HepG2 (cell line): ENCODE measurements around the gene OR14A16. TPM values are rescaled to one million over a fixed set of nuclear protein-coding genes. Genes with fewer than 3 reads are reported as not detected.

Experiments used
- ATAC-seq: fragments of 200-7000 bp; cut with Tn5 transposase; 3 replicates; pipeline ENCODE4 v1.9.1; 2020; ENCODE audit warnings: mild to moderate bottlenecking, moderate library complexity
- BruUV-seq: library from RNA; stranded (reverse); fragments of 400-500 nt; replicated peaks from 2 replicates; lab custom pipeline; 2021; lab: Mats Ljungman, UMichigan
- CTCF ChIA-PET: fragments of 300-600 bp; formaldehyde crosslinking; extraction: SDS; loops from one replicate; lab custom pipeline; 2021; ENCODE audit warnings: low total read pairs, inconsistent platforms, low intra/inter-chr PET ratio; lab: Yijun Ruan, JAX
- POLR2A ChIA-PET: fragments of 350-600 bp; sonication (Branson Sonifier 250); formaldehyde crosslinking; loops from one replicate; lab custom pipeline; 2020; ENCODE audit warnings: antibody characterized with exemption, inconsistent platforms; lab: Yijun Ruan, JAX
- DNase-seq: peaks from one replicate; pipeline ENCODE4 v3.0.0-alpha.2; 2015; ENCODE audit warnings: low spot score
- FAIRE-seq: peaks from 3 replicates; lab custom pipeline; 2011; peaks lifted over from hg19 to GRCh38; lab: Jason Lieb, UNC
- H2AFZ ChIP-seq: one replicate; pipeline ENCODE4 v1.6.1; 2011; ENCODE audit warnings: low read length, inconsistent platforms
- H3K27ac ChIP-seq: fragments of 300-600 bp; 3 replicates; pipeline ENCODE4 v1.8.0; 2011; ENCODE audit warnings: mixed run types, mild to moderate bottlenecking, mixed read lengths, low read length, inconsistent platforms; ENCODE audit not compliant: insufficient read depth; ENCODE audit errors: extremely low read length
- H3K27me3 ChIP-seq, 2 experiments: fragments of 200-600 bp in 1 of 2; 2 replicates in 1 of 2; 3 replicates in 1 of 2; pipeline versions ENCODE4 v1.6.0 to v1.8.0; 2011; ENCODE audit warnings: low read length in 2 of 2, mild to moderate bottlenecking in 2 of 2, moderate library complexity in 2 of 2, inconsistent platforms in 1 of 2; ENCODE audit not compliant: insufficient read depth in 2 of 2, control insufficient read depth in 1 of 2
- H3K36me3 ChIP-seq, 2 experiments: fragments of 200-600 bp in 1 of 2; replicated peaks in 1 of 2; 2 replicates in 1 of 2; 3 replicates in 1 of 2; pipeline versions ENCODE4 v1.5.1 to v1.8.0; 2011; ENCODE audit warnings: low read length in 2 of 2, inconsistent platforms in 1 of 2; ENCODE audit not compliant: insufficient read depth in 2 of 2, control insufficient read depth in 1 of 2
- H3K4me1 ChIP-seq: 2 replicates; pipeline ENCODE4 v1.5.1; 2012; ENCODE audit warnings: low read length, inconsistent platforms; ENCODE audit not compliant: insufficient read depth
- H3K4me2 ChIP-seq: 2 replicates; pipeline ENCODE4 v1.6.0; 2011; ENCODE audit warnings: low read depth, low read length, inconsistent platforms
- H3K4me3 ChIP-seq, 3 experiments: fragments of 200-600 bp in 1 of 3; sonication (generic), shearing (Covaris generic) in 1 of 3; replicated peaks in 1 of 3; 2 replicates each; pipeline ENCODE4 v1.5.1; 2011 to 2016; ENCODE audit warnings: low read length in 3 of 3, inconsistent platforms in 2 of 3, low read depth in 2 of 3, mild to moderate bottlenecking in 2 of 3, control low read depth in 1 of 3, mixed read lengths in 1 of 3; ENCODE audit not compliant: insufficient read depth in 1 of 3
- H3K79me2 ChIP-seq: one replicate; pipeline ENCODE4 v1.6.1; 2011; ENCODE audit warnings: low read length, inconsistent platforms; ENCODE audit not compliant: insufficient read depth
- H3K9ac ChIP-seq: 2 replicates; pipeline ENCODE4 v1.6.0; 2011; ENCODE audit warnings: mild to moderate bottlenecking, low read depth, low read length, inconsistent platforms; ENCODE audit not compliant: insufficient read depth
- H3K9me3 ChIP-seq: 2 replicates; pipeline ENCODE4 v1.5.1; 2012; ENCODE audit warnings: mild to moderate bottlenecking, low read length
- H4K20me1 ChIP-seq: 2 replicates; pipeline ENCODE4 v1.6.0; 2011; ENCODE audit warnings: inconsistent platforms, mild to moderate bottlenecking, low read length, moderate library complexity; ENCODE audit not compliant: insufficient read depth
- AKAP8 ChIP-seq: sonication (generic); formaldehyde crosslinking; IDR thresholded peaks from 2 replicates; pipeline ENCODE4 v1.5.1; 2020; ENCODE audit warnings: mild to moderate bottlenecking, missing genetic modification reagents
- ATF7 ChIP-seq, 2 experiments: fragments of 450-650 bp in 1 of 2; sonication (generic) in 1 of 2; formaldehyde crosslinking in 1 of 2; IDR thresholded peaks; 2 replicates each; pipeline versions ENCODE4 v1.4.0 to v1.6.1; 2016 to 2020; ENCODE audit warnings: antibody characterized with exemption in 1 of 2, mild to moderate bottlenecking in 1 of 2, missing genetic modification reagents in 1 of 2
- BHLHE40 ChIP-seq: IDR thresholded peaks from 2 replicates; pipeline ENCODE4 v1.6.1; 2011; ENCODE audit warnings: low read length, improper control_type of control experiment
- CBX2 ChIP-seq, 2 experiments: fragments of 200-600 bp in 1 of 2; sonication (generic); formaldehyde crosslinking in 1 of 2; IDR thresholded peaks; 2 replicates each; pipeline versions ENCODE4 v1.7.0 to v1.8.1; 2018 to 2022; ENCODE audit warnings: low read depth in 2 of 2, low read length in 1 of 2, mild to moderate bottlenecking in 1 of 2, missing genetic modification reagents in 1 of 2
- KAT2B ChIP-seq: fragments of 150-350 bp; IDR thresholded peaks from 2 replicates; pipeline ENCODE4 v1.6.1; 2014; ENCODE audit warnings: low read depth, low read length, borderline replicate concordance
- MNT ChIP-seq: fragments of 450-650 bp; IDR thresholded peaks from 2 replicates; pipeline ENCODE4 v1.6.1; 2016
- RARA ChIP-seq: IDR thresholded peaks from 2 replicates; pipeline ENCODE4 v1.6.1; 2016; ENCODE audit warnings: missing genetic modification reagents, missing compliant biosample characterization
- RBFOX2 ChIP-seq: fragments of 200-400 bp; formaldehyde crosslinking; IDR thresholded peaks from 2 replicates; pipeline ENCODE4 v1.6.1; 2017; ENCODE audit warnings: low read depth, mild to moderate bottlenecking, low read length
- SMC3 ChIP-seq: IDR thresholded peaks from 2 replicates; pipeline ENCODE4 v1.6.1; 2011; ENCODE audit warnings: low read length, improper control_type of control experiment
- SOX6 ChIP-seq, 2 experiments: fragments of 450-650 bp in 1 of 2; sonication (generic) in 1 of 2; formaldehyde crosslinking in 1 of 2; IDR thresholded peaks; 2 replicates each; pipeline versions ENCODE4 v1.4.0 to v1.6.1; 2017 to 2020; ENCODE audit warnings: antibody characterized with exemption in 1 of 2, mild to moderate bottlenecking in 1 of 2, missing genetic modification reagents in 1 of 2
- TFAP4 ChIP-seq: sonication (generic); IDR thresholded peaks from 2 replicates; pipeline ENCODE4 v1.6.1; 2016; ENCODE audit warnings: low read depth, borderline replicate concordance
- ZFP36 ChIP-seq: fragments of 150-350 bp; IDR thresholded peaks from 2 replicates; pipeline ENCODE4 v1.6.1; 2018; ENCODE audit warnings: borderline replicate concordance, low read length, low read depth; ENCODE audit not compliant: partially characterized antibody
- ZMAT3 ChIP-seq: sonication (generic); formaldehyde crosslinking; conservative IDR thresholded peaks from 2 replicates; pipeline ENCODE4 v1.7.0; 2021; ENCODE audit warnings: missing genetic modification reagents
- ZNF496 ChIP-seq: sonication (generic); formaldehyde crosslinking; IDR thresholded peaks from 2 replicates; pipeline ENCODE4 v1.8.1; 2023; ENCODE audit warnings: mild to moderate bottlenecking, moderate library complexity, missing genetic modification reagents; ENCODE audit not compliant: insufficient replicate concordance
- ZNF597 ChIP-seq: sonication (generic); formaldehyde crosslinking; IDR thresholded peaks from 2 replicates; pipeline ENCODE4 v1.5.0; 2020; ENCODE audit warnings: missing genetic modification reagents
- ZNF629 ChIP-seq: sonication (generic); formaldehyde crosslinking; conservative IDR thresholded peaks from 2 replicates; pipeline ENCODE4 v1.5.0; 2020; ENCODE audit warnings: missing genetic modification reagents
- WGBS: methylation state at CpG from one replicate; pipeline ENCODE4 v1.1.6; 2017; ENCODE audit warnings: low lambda C conversion rate; 5-methylcytosine and 5-hydroxymethylcytosine counted together
- in situ Hi-C: cut with HindIII; loops from 2 replicates; pipeline ENCODE4 v1.10.0; 2017; ENCODE audit warnings: low pct_unique_long_range_greater_than_20kb; ENCODE audit not compliant: extremely low pct_ligation_motif_present
- intact Hi-C: fragments of 100-400 bp; cut with micrococcal nuclease; formaldehyde crosslinking; loops from one replicate; pipeline ENCODE4 v1.10.0; 2022; ENCODE audit not compliant: unreplicated experiment
- polyA plus RNA-seq, 8 experiments: library from polyadenylated mRNA; depleted of rRNA in 3 of 8; stranded (reverse) in 7 of 8; unstranded in 1 of 8; fragments of >200 nt; fragmentation: Illumina TruSeq in 4 of 8; extraction: Trizol in 4 of 8; gene quantifications; 2 replicates each; pipeline versions ENCODE4 v1.2.1 to v1.2.3, GENCODE V29; 2011 to 2016; ENCODE audit warnings: low read depth in 4 of 8, missing spikeins in 1 of 8, mixed read lengths in 1 of 8; ENCODE audit not compliant: insufficient read depth in 1 of 8
- total RNA-seq, 5 experiments: library from RNA; depleted of rRNA; stranded (reverse); fragments of >200 nt; fragmentation: Illumina TruSeq; extraction: Trizol; gene quantifications; 2 replicates each; pipeline ENCODE4 v1.2.3, GENCODE V29; 2016; ENCODE audit warnings: low read depth in 1 of 5

OR14A16 gene
- total and polyA plus RNA-seq, 2 of the 13 experiments (the other 11 are each of a cell fraction or from before 2014, with no cell fraction given) = not detected

GRCh38 chr1:247812637-247813036 is 11.3 kb downstream of the OR14A16 start:
- Histone ChIP-seq H3K4me1 (no peaks in the 10 kb centered on the region), H3K36me3 (no peaks in the 10 kb centered on the region), H3K4me3 (no peak overlapping the region), H3K9ac (no peak overlapping the region), H3K79me2 (no peaks in the 10 kb centered on the region), H2AFZ (no peak overlapping the region), H3K27me3 (no peaks in the 10 kb centered on the region), H3K9me3 (peaks cover 33% of the 10 kb centered on the region), H4K20me1 (no peaks in the 10 kb centered on the region), H3K27ac (no peak overlapping the region), H3K4me2 (no peak overlapping the region)
- FAIRE-seq (no peak), ATAC-seq (no peak), DNase-seq (no peak)
- ChIA-PET POLR2A (no interaction called here), CTCF (no interaction called here)
- WGBS = 0% methylated on average over 2 of the region's 2 CpGs
- BruUV-seq = no TSS peak
- intact Hi-C loops (no loop called here), in situ Hi-C loops (no loop called here)
- TF ChIP-seq ATF7 (IDR thresholded peaks at IDR 0.05) (0 out of 2 replicates have a peak, but pooled peaks have one; percentile 5), ATF7 (CRISPR knock-in tag; IDR thresholded peaks at IDR 0.05) (no peak), MNT (0 out of 2 replicates have a peak, but pooled peaks have one; percentile 4), ZNF496 (CRISPR knock-in tag) (no peak), AKAP8 (CRISPR knock-in tag) (no peak), BHLHE40 (no peak), CBX2 (IDR thresholded peaks at IDR 0.05; ENCODE audit: low read depth, low read length) (no peak), CBX2 (CRISPR knock-in tag; IDR thresholded peaks at IDR 0.05; ENCODE audit: low read depth) (no peak)

- H3K27me3 ChIP-seq = no peaks in the 10 kb centered on the region
- WGBS = 2% methylated on average over 2 of the region's 2 CpGs
- no TSS peak for BruUV-seq
- H3K4me1 ChIP-seq = no peaks in the 10 kb centered on the region
- ATAC-seq (no peak), FAIRE-seq (no peak), DNase-seq (no peak)
- CTCF ChIA-PET = no interaction called here
- POLR2A ChIA-PET = no interaction called here
- intact Hi-C loops (no loop called here), in situ Hi-C loops (no loop called here)
- H3K27ac ChIP-seq = no peak overlapping the region
- no peak overlapping the region for H3K4me2 ChIP-seq
- H3K4me3 ChIP-seq = no peak overlapping the region
- H3K9me3 ChIP-seq = peaks cover 69% of the 10 kb centered on the region
- no peak overlapping the region for H3K9ac ChIP-seq
- no peaks in the 10 kb centered on the region for H3K79me2 ChIP-seq
- TF ChIP-seq RARA (CRISPR knock-in tag) (no peak), ZFP36 (no peak), ZNF629 (CRISPR knock-in tag) (no peak), SOX6 (IDR thresholded peaks at IDR 0.05) (no peak), SOX6 (CRISPR knock-in tag; IDR thresholded peaks at IDR 0.05) (no peak), KAT2B (no peak), TFAP4 (no peak), RBFOX2 (no peak), SMC3 (no peak), ZNF597 (no peak), ZMAT3 (no peak)
- no peaks in the 10 kb centered on the region for H3K36me3 ChIP-seq
- no peaks in the 10 kb centered on the region for H4K20me1 ChIP-seq
- H2AFZ ChIP-seq = no peak overlapping the region
Measured at GRCh38 chr1:247797518-247797917, 26.4 kb downstream of the OR14A16 start.
